HepG2 (cell line): ENCODE measurements around the gene ZMYM4. TPM values are rescaled to one million over a fixed set of nuclear protein-coding genes. Genes with fewer than 3 reads are reported as not detected.

Source experiments
- ATAC-seq: fragments of 200-7000 bp; cut with Tn5 transposase; 3 replicates; pipeline ENCODE4 v1.9.1; 2020; ENCODE audit warnings: mild to moderate bottlenecking, moderate library complexity
- BruUV-seq: library from RNA; stranded (reverse); fragments of 400-500 nt; replicated peaks from 2 replicates; lab custom pipeline; 2021; lab: Mats Ljungman, UMichigan
- CTCF ChIA-PET: fragments of 300-600 bp; formaldehyde crosslinking; extraction: SDS; loops from one replicate; lab custom pipeline; 2021; ENCODE audit warnings: low total read pairs, inconsistent platforms, low intra/inter-chr PET ratio; lab: Yijun Ruan, JAX
- POLR2A ChIA-PET: fragments of 350-600 bp; sonication (Branson Sonifier 250); formaldehyde crosslinking; loops from one replicate; lab custom pipeline; 2020; ENCODE audit warnings: antibody characterized with exemption, inconsistent platforms; lab: Yijun Ruan, JAX
- DNase-seq: peaks from one replicate; pipeline ENCODE4 v3.0.0-alpha.2; 2015; ENCODE audit warnings: low spot score
- FAIRE-seq: peaks from 3 replicates; lab custom pipeline; 2011; peaks lifted over from hg19 to GRCh38; lab: Jason Lieb, UNC
- H2AFZ ChIP-seq: one replicate; pipeline ENCODE4 v1.6.1; 2011; ENCODE audit warnings: low read length, inconsistent platforms
- H3K27ac ChIP-seq: fragments of 300-600 bp; 3 replicates; pipeline ENCODE4 v1.8.0; 2011; ENCODE audit warnings: mixed run types, mild to moderate bottlenecking, mixed read lengths, low read length, inconsistent platforms; ENCODE audit not compliant: insufficient read depth; ENCODE audit errors: extremely low read length
- H3K27me3 ChIP-seq, 2 experiments: fragments of 200-600 bp in 1 of 2; 2 replicates in 1 of 2; 3 replicates in 1 of 2; pipeline versions ENCODE4 v1.6.0 to v1.8.0; 2011; ENCODE audit warnings: low read length in 2 of 2, mild to moderate bottlenecking in 2 of 2, moderate library complexity in 2 of 2, inconsistent platforms in 1 of 2; ENCODE audit not compliant: insufficient read depth in 2 of 2, control insufficient read depth in 1 of 2
- H3K36me3 ChIP-seq, 2 experiments: fragments of 200-600 bp in 1 of 2; replicated peaks in 1 of 2; 2 replicates in 1 of 2; 3 replicates in 1 of 2; pipeline versions ENCODE4 v1.5.1 to v1.8.0; 2011; ENCODE audit warnings: low read length in 2 of 2, inconsistent platforms in 1 of 2; ENCODE audit not compliant: insufficient read depth in 2 of 2, control insufficient read depth in 1 of 2
- H3K4me1 ChIP-seq: 2 replicates; pipeline ENCODE4 v1.5.1; 2012; ENCODE audit warnings: low read length, inconsistent platforms; ENCODE audit not compliant: insufficient read depth
- H3K4me2 ChIP-seq: 2 replicates; pipeline ENCODE4 v1.6.0; 2011; ENCODE audit warnings: low read depth, low read length, inconsistent platforms
- H3K4me3 ChIP-seq, 3 experiments: fragments of 200-600 bp in 1 of 3; sonication (generic), shearing (Covaris generic) in 1 of 3; replicated peaks in 1 of 3; 2 replicates each; pipeline ENCODE4 v1.5.1; 2011 to 2016; ENCODE audit warnings: low read length in 3 of 3, inconsistent platforms in 2 of 3, low read depth in 2 of 3, mild to moderate bottlenecking in 2 of 3, control low read depth in 1 of 3, mixed read lengths in 1 of 3; ENCODE audit not compliant: insufficient read depth in 1 of 3
- H3K79me2 ChIP-seq: one replicate; pipeline ENCODE4 v1.6.1; 2011; ENCODE audit warnings: low read length, inconsistent platforms; ENCODE audit not compliant: insufficient read depth
- H3K9ac ChIP-seq: 2 replicates; pipeline ENCODE4 v1.6.0; 2011; ENCODE audit warnings: mild to moderate bottlenecking, low read depth, low read length, inconsistent platforms; ENCODE audit not compliant: insufficient read depth
- H3K9me3 ChIP-seq: 2 replicates; pipeline ENCODE4 v1.5.1; 2012; ENCODE audit warnings: mild to moderate bottlenecking, low read length
- H4K20me1 ChIP-seq: 2 replicates; pipeline ENCODE4 v1.6.0; 2011; ENCODE audit warnings: inconsistent platforms, mild to moderate bottlenecking, low read length, moderate library complexity; ENCODE audit not compliant: insufficient read depth
- AHDC1 ChIP-seq: sonication (generic); formaldehyde crosslinking; IDR thresholded peaks from 2 replicates; pipeline ENCODE4 v1.5.1; 2020; ENCODE audit warnings: mild to moderate bottlenecking, missing genetic modification reagents, borderline replicate concordance
- ATF7 ChIP-seq, 2 experiments: fragments of 450-650 bp in 1 of 2; sonication (generic) in 1 of 2; formaldehyde crosslinking in 1 of 2; IDR thresholded peaks; 2 replicates each; pipeline versions ENCODE4 v1.4.0 to v1.6.1; 2016 to 2020; ENCODE audit warnings: antibody characterized with exemption in 1 of 2, mild to moderate bottlenecking in 1 of 2, missing genetic modification reagents in 1 of 2
- CBX2 ChIP-seq, 2 experiments: fragments of 200-600 bp in 1 of 2; sonication (generic); formaldehyde crosslinking in 1 of 2; IDR thresholded peaks; 2 replicates each; pipeline versions ENCODE4 v1.7.0 to v1.8.1; 2018 to 2022; ENCODE audit warnings: low read depth in 2 of 2, low read length in 1 of 2, mild to moderate bottlenecking in 1 of 2, missing genetic modification reagents in 1 of 2
- NCOR1 ChIP-seq: fragments of 200-600 bp; sonication (generic); IDR thresholded peaks from 2 replicates; pipeline ENCODE4 v1.7.0; 2017; ENCODE audit warnings: antibody characterized with exemption, low read length, borderline replicate concordance
- POLR2A ChIP-seq, 2 experiments: IDR thresholded peaks; 2 replicates each; pipeline ENCODE4 v1.6.1; 2011; ENCODE audit warnings: low read depth in 2 of 2, low read length in 2 of 2, mild to moderate bottlenecking in 1 of 2, moderate library complexity in 1 of 2; ENCODE audit not compliant: insufficient read depth in 1 of 2
- ZBTB26 ChIP-seq: IDR thresholded peaks from 2 replicates; pipeline ENCODE4 v1.6.1; 2016; ENCODE audit warnings: missing compliant biosample characterization, missing genetic modification reagents, borderline replicate concordance
- ZNF121 ChIP-seq: sonication (generic); formaldehyde crosslinking; IDR thresholded peaks from 2 replicates; pipeline ENCODE4 v1.5.0; 2020; ENCODE audit warnings: mild to moderate bottlenecking, missing genetic modification reagents
- ZNF530 ChIP-seq: sonication (generic); formaldehyde crosslinking; IDR thresholded peaks from 2 replicates; pipeline ENCODE4 v1.5.0; 2020; ENCODE audit warnings: low read depth, mild to moderate bottlenecking, missing genetic modification reagents
- ZNF576 ChIP-seq: sonication (generic); formaldehyde crosslinking; IDR thresholded peaks from 2 replicates; pipeline ENCODE4 v1.4.0; 2020; ENCODE audit warnings: mild to moderate bottlenecking, missing genetic modification reagents
- WGBS: methylation state at CpG from one replicate; pipeline ENCODE4 v1.1.6; 2017; ENCODE audit warnings: low lambda C conversion rate; 5-methylcytosine and 5-hydroxymethylcytosine counted together
- in situ Hi-C: cut with HindIII; loops from 2 replicates; pipeline ENCODE4 v1.10.0; 2017; ENCODE audit warnings: low pct_unique_long_range_greater_than_20kb; ENCODE audit not compliant: extremely low pct_ligation_motif_present
- intact Hi-C: fragments of 100-400 bp; cut with micrococcal nuclease; formaldehyde crosslinking; loops from one replicate; pipeline ENCODE4 v1.10.0; 2022; ENCODE audit not compliant: unreplicated experiment
- polyA plus RNA-seq, 8 experiments: library from polyadenylated mRNA; depleted of rRNA in 3 of 8; stranded (reverse) in 7 of 8; unstranded in 1 of 8; fragments of >200 nt; fragmentation: Illumina TruSeq in 4 of 8; extraction: Trizol in 4 of 8; gene quantifications; 2 replicates each; pipeline versions ENCODE4 v1.2.1 to v1.2.3, GENCODE V29; 2011 to 2016; ENCODE audit warnings: low read depth in 4 of 8, missing spikeins in 1 of 8, mixed read lengths in 1 of 8; ENCODE audit not compliant: insufficient read depth in 1 of 8
- total RNA-seq, 5 experiments: library from RNA; depleted of rRNA; stranded (reverse); fragments of >200 nt; fragmentation: Illumina TruSeq; extraction: Trizol; gene quantifications; 2 replicates each; pipeline ENCODE4 v1.2.3, GENCODE V29; 2016; ENCODE audit warnings: low read depth in 1 of 5

ZMYM4 gene
- total and polyA plus RNA-seq, 2 of the 13 experiments (the other 11 are each of a cell fraction or from before 2014, with no cell fraction given) = 13.9 to 37.6 TPM

DNA sequence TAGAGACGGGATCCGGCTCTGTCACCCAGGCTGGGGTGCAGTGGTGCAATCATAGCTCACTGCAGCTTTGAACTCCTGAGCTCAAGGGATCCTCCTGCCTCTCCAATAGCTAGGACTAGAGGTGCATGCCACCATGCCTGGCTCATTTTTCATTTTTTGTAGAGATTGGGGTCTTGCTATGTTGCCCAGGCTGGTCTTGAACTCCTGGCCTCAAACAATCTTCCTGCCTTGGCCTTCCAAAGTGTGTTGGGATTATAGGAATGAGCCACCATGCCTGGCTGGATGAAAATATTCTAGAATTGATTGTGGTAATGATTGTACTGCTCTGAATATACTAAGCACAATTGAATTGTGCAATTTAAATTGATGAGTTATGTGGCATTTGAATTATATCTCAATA, 21.9 kb downstream of the ZMYM4 start:
- in situ Hi-C loops = no loop called here
- peaks cover 14% of the 10 kb centered on the region for H3K79me2 ChIP-seq
- H3K4me2 ChIP-seq = no peak overlapping the region
- FAIRE-seq (no peak), ATAC-seq (no peak), DNase-seq (no peak)
- BruUV-seq = no TSS peak
- no peaks in the 10 kb centered on the region; the same call in 1 of the 2 replicates for H4K20me1 ChIP-seq
- POLR2A ChIA-PET = no interaction called here
- 98% methylated on average over 2 of the region's 2 CpGs for WGBS
- no peak overlapping the region for H3K9ac ChIP-seq
- TF ChIP-seq ZNF530 (CRISPR knock-in tag) (no peak), POLR2A (IDR thresholded peaks at IDR 0.05; ENCODE audit: insufficient read depth in 1 of 2, low read depth in 2 of 2, low read length in 2 of 2) (no peak), ZBTB26 (CRISPR knock-in tag) (no peak), ZNF121 (CRISPR knock-in tag) (peak; percentile 84), ATF7 (IDR thresholded peaks at IDR 0.05) (no peak), ATF7 (CRISPR knock-in tag; IDR thresholded peaks at IDR 0.05) (no peak), ZNF576 (CRISPR knock-in tag) (no peak), NCOR1 (no peak), AHDC1 (no peak), CBX2 (IDR thresholded peaks at IDR 0.05; ENCODE audit: low read depth, low read length) (no peak), CBX2 (CRISPR knock-in tag; IDR thresholded peaks at IDR 0.05; ENCODE audit: low read depth) (no peak)
- intact Hi-C loops = no loop called here
- H3K9me3 ChIP-seq = no peaks in the 10 kb centered on the region
- H3K27me3 ChIP-seq = no peaks in the 10 kb centered on the region
- H3K4me1 ChIP-seq = peaks cover 13% of the 10 kb centered on the region
- CTCF ChIA-PET = no interaction called here
- H2AFZ ChIP-seq = no peak overlapping the region
- H3K36me3 ChIP-seq = peaks cover 3 to 15% of the 10 kb centered on the region in 2 experiments; a peak in 4 of 5 replicates
- H3K4me3 ChIP-seq = no peak overlapping the region
- H3K27ac ChIP-seq = no peak overlapping the region
